ENCODE measurements around the gene PHTF1.
A peak's percentile ranks its signal among the peaks of the same experiment; 100 is the strongest.

PHTF1 gene

DNA sequence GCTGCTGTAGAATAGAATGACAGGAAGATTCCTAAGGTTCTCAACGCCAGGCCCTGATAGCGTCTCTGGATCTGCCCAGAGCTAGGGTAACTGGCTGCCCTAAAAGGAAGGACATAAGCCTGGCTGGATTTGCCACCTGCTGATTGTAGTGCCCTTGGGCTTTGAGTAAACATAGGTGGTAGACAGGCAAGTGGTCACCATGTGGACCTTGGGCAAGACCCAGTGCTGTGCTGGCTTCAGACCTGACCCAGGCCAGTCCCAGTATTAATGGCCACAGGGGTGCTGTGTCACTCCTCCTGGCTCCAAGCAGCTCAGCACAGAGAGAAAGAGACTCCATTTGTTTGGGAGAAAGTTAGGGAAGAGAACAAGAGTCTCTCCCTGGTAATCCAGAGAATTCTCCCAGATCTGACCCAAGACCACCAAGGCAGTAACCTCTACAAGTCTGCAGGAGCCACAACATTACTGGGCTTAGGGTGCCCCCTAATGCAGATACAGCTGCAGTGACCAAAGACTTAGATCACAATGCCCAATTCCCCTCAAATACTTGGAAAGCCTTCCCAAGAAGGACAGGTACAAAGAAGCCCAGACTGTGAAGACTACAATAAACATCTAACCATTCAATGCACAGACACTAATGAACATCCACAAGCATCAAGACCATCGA, 44.5 kb downstream of the PHTF1 start:
- DNase-seq = no peak

DNA sequence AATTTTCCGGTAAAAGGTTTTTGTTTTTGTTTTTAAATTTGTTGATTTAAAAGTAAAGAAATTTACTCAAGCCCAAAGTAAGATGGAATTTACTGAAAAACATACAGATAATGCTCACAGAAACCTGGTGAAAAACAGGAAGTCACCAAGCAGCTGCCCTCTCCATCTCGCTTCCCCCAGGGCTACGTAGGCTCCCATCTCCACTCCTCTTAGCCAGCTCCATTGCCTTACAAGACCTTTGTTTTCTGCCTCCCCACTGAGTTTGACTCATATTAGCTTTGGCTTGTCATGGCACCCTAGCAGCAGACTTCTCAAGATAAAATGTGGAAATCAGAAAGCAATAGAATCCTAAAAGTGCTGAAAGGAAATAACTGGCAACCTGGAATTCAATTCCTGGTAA, 57.9 kb downstream of the PHTF1 start:
- no peak for DNase-seq

DNA sequence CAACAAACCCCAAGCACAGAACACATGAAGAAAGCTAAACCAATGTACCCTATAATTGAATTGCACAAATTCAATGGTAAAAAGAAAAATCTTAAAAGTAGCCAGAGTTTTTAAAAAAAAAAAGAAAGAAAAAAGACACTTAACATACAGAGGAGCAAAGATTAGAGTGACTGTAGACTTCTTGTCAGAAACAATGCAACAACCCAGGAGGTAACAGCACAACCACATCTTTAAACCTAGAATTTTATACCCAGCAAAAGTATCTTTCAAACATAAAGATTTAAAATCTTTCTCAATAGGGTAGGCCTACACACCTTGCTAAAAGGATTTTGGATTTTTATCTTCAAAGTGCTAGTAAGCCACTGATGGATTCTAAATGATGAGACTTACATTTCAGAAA, 64.4 kb downstream of the PHTF1 start:
- no peak for DNase-seq

DNA sequence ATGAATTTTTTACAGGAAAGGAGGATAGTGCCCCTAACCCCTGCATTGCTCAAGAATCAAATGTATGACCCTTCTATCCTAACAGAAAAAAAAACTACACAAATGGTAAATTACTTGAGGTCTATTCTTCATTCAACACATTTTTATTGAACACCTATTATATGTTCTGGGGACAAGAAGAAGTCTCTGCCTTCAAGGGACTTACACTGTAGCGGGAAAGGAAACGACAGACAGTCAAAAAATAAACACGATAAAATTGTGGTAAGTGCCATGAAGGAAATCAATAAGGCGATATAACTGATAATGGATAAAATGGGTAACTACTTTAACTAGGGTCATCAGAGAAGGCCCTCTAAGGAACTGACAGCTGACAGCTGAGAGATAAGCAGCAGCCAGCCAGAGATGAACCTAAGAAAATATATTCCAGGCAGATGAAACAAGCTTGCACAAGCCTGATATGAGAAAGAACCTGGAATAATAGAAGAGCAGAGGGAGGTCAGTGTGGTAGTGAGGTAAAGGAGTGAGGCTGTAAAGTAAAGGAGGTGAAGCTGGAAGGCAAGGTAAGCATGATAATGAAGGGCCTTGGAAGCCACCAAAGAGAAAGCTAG, 66.4 kb downstream of the PHTF1 start:
- DNase-seq = no peak

- DNase-seq = no peak
Observed at GRCh38 chr1:113692342-113692741, 66.9 kb downstream of the PHTF1 start.

DNA sequence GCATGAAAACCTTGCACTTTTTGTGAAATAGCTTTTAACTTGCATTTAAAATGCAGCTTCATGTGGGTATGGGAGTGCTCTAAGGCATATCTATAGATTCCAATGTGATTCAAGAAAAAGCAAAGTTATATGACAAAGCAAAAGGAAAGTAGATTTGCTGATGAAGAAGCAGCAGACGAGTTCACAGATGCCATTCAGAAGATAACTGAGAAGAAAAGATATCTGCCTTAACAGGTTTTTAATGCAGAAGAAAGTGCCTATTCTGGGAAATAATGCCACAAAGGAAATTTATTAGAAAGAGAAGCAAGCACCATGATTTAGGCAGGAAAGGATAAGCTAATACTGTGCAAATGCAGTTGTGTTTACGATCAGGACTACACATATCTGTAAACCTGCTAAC, 68.1 kb downstream of the PHTF1 start:
- no peak for DNase-seq

DNA sequence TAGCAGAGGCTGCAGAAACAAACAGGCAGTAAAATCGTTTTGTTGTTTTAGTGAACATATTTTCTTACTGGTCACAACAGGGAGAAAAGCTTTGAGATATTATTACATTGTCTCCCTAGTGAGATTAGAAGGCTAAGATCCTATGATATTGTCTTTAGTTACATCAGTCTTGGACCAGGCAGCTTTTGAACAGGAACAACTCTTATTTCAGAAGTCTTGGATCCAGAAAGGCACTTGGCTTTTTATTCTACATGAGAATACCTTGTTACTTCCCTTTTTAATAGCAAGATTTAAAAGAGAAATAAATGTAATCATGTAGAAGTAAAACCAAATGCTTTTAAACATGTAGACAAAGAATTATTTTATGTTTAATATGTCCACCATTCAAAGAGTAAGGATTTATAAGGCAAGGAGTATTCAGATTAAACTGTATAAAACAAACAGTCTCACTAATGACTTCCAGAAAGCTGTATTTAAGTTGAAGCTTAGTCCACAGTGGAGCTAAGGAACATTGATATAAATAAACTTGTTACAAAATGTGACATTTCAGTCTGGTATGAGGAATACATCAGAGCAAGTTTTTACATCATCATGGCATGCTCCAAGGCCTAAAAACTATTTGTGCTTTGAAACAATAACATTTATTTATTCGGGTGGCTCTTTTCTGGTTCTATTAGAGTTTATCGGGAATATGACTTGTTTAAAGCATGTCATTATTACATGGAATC, 72.2 kb downstream of the PHTF1 start:
- no peak for DNase-seq

GRCh38 chr1:113684153-113684541, 75.1 kb downstream of the PHTF1 start:
- no peak for DNase-seq

- DNase-seq = no peak
Observed at GRCh38 chr1:113683384-113684152, 75.7 kb downstream of the PHTF1 start.

DNA sequence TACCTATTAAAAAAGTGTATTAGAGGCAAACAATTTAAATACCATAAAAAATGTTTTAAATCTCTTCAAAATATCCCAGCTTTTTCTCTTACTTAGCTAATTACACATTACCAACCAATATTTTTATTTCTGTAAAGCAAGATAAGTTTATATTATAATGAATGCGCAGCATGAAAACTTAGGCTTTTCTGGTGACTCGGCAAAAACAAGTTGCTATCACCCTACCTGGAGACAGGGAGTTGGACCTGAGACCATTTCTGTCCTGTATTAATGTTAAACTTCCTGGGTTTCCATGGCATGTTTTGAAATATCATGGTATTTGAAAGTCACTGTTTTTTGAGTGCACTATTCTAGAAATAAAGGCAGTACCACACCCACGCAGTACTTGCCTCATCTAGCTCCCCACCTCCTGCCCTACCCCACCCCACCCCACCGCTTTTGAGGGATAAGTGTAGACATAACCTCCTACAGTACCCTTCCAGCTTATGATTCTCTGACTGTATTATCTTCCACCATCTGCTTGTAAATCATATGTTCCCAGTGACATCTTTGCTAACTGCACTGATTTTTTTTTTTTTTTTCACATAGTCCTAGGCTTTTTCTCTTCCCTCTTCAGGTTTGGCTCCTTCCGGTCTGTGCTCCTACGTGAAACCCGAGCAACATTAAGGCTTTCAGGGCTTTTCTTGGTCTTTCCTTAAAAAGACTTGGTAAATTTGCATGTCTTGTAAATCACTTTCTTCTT, 77.5 kb downstream of the PHTF1 start:
- DNase-seq = no peak

- DNase-seq = no peak
Observed at GRCh38 chr1:113678159-113678469, 81.2 kb downstream of the PHTF1 start.

- peak; percentile 17 for DNase-seq
Observed at GRCh38 chr1:113677250-113678158, 81.8 kb downstream of the PHTF1 start.

- DNase-seq = no peak
Observed at GRCh38 chr1:113676524-113676923, 82.8 kb downstream of the PHTF1 start.

- no peak for DNase-seq
Observed at GRCh38 chr1:113675302-113675701, 84.0 kb downstream of the PHTF1 start.

DNA sequence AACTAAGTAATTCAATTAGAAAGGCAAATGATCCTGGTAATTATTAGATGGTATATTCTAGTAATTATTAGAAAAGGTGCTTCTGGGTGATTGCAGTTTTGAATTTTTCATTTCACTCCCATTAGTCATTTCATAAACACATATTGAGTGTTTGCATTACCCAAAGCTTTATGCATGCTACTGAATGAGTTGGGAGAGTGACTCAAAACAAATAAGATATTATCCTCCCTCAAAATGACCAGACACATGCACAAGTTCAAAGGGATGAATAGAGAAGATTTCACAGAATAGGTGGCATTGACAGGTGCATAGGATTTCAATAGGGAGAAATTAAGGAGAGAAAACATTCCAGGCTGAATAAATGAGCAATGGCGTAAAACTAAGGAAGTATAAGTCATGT, 84.7 kb downstream of the PHTF1 start:
- DNase-seq = no peak

DNA sequence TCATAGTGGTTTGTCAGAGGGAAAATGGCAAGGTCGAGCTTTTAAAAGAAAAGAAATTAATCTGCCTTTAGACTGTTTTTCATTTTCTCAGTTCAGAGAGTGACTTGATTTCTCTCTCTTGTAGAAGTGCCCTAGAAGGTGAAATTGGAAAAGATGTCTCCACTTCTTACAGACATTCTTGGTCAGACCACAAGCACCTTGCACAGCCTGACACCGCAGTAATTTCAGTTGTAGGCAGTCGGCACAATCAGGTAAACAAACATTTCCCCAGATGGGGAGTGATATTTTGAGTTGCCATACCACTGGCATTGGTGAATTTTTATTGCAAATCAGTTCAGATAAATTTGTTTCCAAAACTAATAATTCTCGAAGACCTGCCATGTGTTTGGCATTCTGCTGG, 86.8 kb downstream of the PHTF1 start:
- DNase-seq = no peak

- no peak for DNase-seq
Observed at GRCh38 chr1:113670650-113671049, 88.6 kb downstream of the PHTF1 start.

- no peak for DNase-seq
Observed at GRCh38 chr1:113669988-113670387, 89.3 kb downstream of the PHTF1 start.

- no peak for DNase-seq
Observed at GRCh38 chr1:113666126-113666525, 93.2 kb downstream of the PHTF1 start.

DNA sequence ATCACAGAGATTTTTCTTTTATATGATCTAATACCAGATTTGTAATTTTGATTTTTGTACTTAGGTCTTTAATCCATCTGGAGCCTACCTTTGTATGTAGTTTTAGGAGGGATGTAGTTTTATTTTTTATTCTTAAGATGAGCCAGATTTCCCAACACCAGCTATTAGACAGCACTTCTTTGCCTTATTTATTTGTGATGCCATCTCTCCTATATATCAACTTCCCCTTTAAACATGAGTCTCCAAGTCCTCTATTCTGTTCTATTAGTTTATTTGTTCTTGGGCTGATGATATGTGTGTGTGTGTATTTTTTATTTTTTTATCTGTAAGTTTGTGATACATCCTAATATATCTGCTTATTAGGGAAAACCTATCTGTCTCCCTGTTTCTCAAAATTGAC, 94.2 kb downstream of the PHTF1 start:
- no peak for DNase-seq

DNA sequence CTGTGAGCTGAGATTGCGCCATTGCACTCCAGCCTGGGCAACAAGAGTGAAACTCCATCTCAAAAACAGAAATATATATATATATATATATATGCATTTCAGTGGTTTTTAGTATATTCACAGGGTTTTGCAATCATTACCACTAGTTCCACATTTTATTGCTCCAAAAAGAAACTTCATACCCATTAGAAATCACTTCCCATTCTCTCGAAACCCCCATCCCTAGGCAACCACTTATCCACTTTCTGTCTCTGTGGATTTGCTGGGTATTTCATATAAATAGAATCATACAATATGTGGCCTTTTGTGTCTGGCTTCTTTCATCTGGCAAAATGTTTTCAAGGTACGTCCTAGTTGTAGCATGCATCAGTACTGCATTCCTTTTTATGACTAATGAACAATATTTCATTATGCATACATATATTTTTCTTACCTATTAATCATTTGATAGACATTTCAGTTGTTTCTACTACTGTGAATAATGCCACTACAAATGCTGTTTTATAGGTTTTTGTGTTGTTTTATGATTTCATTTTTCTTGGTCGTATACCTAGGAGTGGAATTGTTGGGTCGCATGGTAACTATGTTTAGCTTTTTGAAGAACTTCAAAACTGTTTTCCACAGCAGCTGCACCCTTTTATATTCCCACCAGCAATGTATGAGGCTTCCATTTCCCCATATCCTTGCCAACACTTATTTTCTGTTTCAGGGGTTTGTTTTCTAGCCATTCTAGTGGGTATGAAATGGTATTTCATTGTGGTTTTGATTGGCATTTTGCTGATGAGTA, 95.9 kb downstream of the PHTF1 start:
- no peak for DNase-seq

Measured in SHP77 treated with DMSO at 0.1 percent for 48 hours (cell line).